Measurements from ENCODE around the gene KIAA0232.

The KIAA0232 gene

GRCh38 chr4:6852582-6852981, 70.1 kb downstream of the KIAA0232 start:
- Histone ChIP-seq H3K4me3 (ENCODE audit: low read length) (no peak overlapping the region), H4K20me1 (ENCODE audit: insufficient read depth, low read length) (no peaks in the 10 kb centered on the region; the same call in 1 of the 2 replicates), H3K27ac (ENCODE audit: low read length) (no peak overlapping the region), H3K36me3 (replicated peaks; ENCODE audit: low read depth, low read length) (peaks cover 48% of the 10 kb centered on the region), H2AFZ (ENCODE audit: low read depth, low read length) (no peak overlapping the region), H3K9me3 (ENCODE audit: insufficient read depth, low read length) (peaks cover 14% of the 10 kb centered on the region), H3K9ac (ENCODE audit: low read length) (no peak overlapping the region), H3K4me1 (ENCODE audit: low read length) (peaks cover 40% of the 10 kb centered on the region), H3K79me2 (ENCODE audit: low read length) (peaks cover 8% of the 10 kb centered on the region; the same call in 1 of the 2 replicates), H3K4me2 (ENCODE audit: low read length) (no peak overlapping the region), H3K27me3 (ENCODE audit: low read depth, low read length) (no peaks in the 10 kb centered on the region)
- TF ChIP-seq CTCF (IDR thresholded peaks at IDR 0.05; ENCODE audit: low read depth, low read length) (no peak), EZH2phosphoT487 (IDR thresholded peaks at IDR 0.05; ENCODE audit: low read depth) (no peak)

GRCh38 chr4:6854098-6854744, 71.7 kb downstream of the KIAA0232 start:
- Histone ChIP-seq H3K4me2 (ENCODE audit: low read length) (peak overlapping the region; percentile 15; the same call in 1 of the 2 replicates), H3K27ac (ENCODE audit: low read length) (peak overlapping the region; percentile 11), H4K20me1 (ENCODE audit: insufficient read depth, low read length) (no peaks in the 10 kb centered on the region)

GRCh38 chr4:6855692-6856297, 73.3 kb downstream of the KIAA0232 start:
- Histone ChIP-seq H3K4me3 (ENCODE audit: low read length) (peak overlapping the region; percentile 62), H3K79me2 (ENCODE audit: low read length) (peaks cover 8% of the 10 kb centered on the region; the same call in 1 of the 2 replicates), H3K9ac (ENCODE audit: low read length) (peak overlapping the region; percentile 26), H3K4me1 (ENCODE audit: low read length) (peaks cover 42% of the 10 kb centered on the region), H2AFZ (ENCODE audit: low read depth, low read length) (no peak overlapping the region), H3K27me3 (ENCODE audit: low read depth, low read length) (no peaks in the 10 kb centered on the region), H3K36me3 (replicated peaks; ENCODE audit: low read depth, low read length) (peaks cover 39% of the 10 kb centered on the region), H3K9me3 (ENCODE audit: insufficient read depth, low read length) (peaks cover 14% of the 10 kb centered on the region), H4K20me1 (ENCODE audit: insufficient read depth, low read length) (no peaks in the 10 kb centered on the region), H3K4me2 (ENCODE audit: low read length) (peak overlapping the region; percentile 71), H3K27ac (ENCODE audit: low read length) (peak overlapping the region; percentile 79)
- TF ChIP-seq EZH2phosphoT487 (IDR thresholded peaks at IDR 0.05; ENCODE audit: low read depth), result no peak
- no peak for TF ChIP-seq CTCF (IDR thresholded peaks at IDR 0.05; ENCODE audit: low read depth, low read length)

More at GRCh38 chr4:6854098-6854744, 71.7 kb downstream of the KIAA0232 start:
- Histone ChIP-seq H3K36me3 (replicated peaks; ENCODE audit: low read depth, low read length) (peaks cover 42% of the 10 kb centered on the region), H3K27me3 (ENCODE audit: low read depth, low read length) (no peaks in the 10 kb centered on the region), H3K79me2 (ENCODE audit: low read length) (peaks cover 8% of the 10 kb centered on the region; the same call in 1 of the 2 replicates), H3K9me3 (ENCODE audit: insufficient read depth, low read length) (peaks cover 14% of the 10 kb centered on the region), H3K9ac (ENCODE audit: low read length) (no peak overlapping the region), H3K4me1 (ENCODE audit: low read length) (peaks cover 42% of the 10 kb centered on the region), H2AFZ (ENCODE audit: low read depth, low read length) (no peak overlapping the region), H3K4me3 (ENCODE audit: low read length) (no peak overlapping the region)
- TF ChIP-seq EZH2phosphoT487 (IDR thresholded peaks at IDR 0.05; ENCODE audit: low read depth) (no peak), CTCF (IDR thresholded peaks at IDR 0.05; ENCODE audit: low read depth, low read length) (no peak)

GRCh38 chr4:6856391-6856790, 73.9 kb downstream of the KIAA0232 start:
- H3K27me3 ChIP-seq (ENCODE audit: low read depth, low read length), result no peaks in the 10 kb centered on the region
- peak overlapping the region; percentile 26 for H3K9ac ChIP-seq (ENCODE audit: low read length)
- H3K36me3 ChIP-seq (replicated peaks; ENCODE audit: low read depth, low read length), result peaks cover 39% of the 10 kb centered on the region
- no peaks in the 10 kb centered on the region for H4K20me1 ChIP-seq (ENCODE audit: insufficient read depth, low read length)
- H3K4me2 ChIP-seq (ENCODE audit: low read length), result peak overlapping the region; percentile 71
- peaks cover 8% of the 10 kb centered on the region; the same call in 1 of the 2 replicates for H3K79me2 ChIP-seq (ENCODE audit: low read length)
- peak overlapping the region; percentile 62 for H3K4me3 ChIP-seq (ENCODE audit: low read length)
- H3K4me1 ChIP-seq (ENCODE audit: low read length), result peaks cover 42% of the 10 kb centered on the region
- peaks cover 11% of the 10 kb centered on the region for H3K9me3 ChIP-seq (ENCODE audit: insufficient read depth, low read length)
- no peak for TF ChIP-seq EZH2phosphoT487 (IDR thresholded peaks at IDR 0.05; ENCODE audit: low read depth)
- TF ChIP-seq CTCF (IDR thresholded peaks at IDR 0.05; ENCODE audit: low read depth, low read length), result no peak
- H3K27ac ChIP-seq (ENCODE audit: low read length), result peak overlapping the region; percentile 79
- no peak overlapping the region for H2AFZ ChIP-seq (ENCODE audit: low read depth, low read length)

Measured in OCI-LY3 (cell line).